22Rv1 (cell line): Measurements from ENCODE around the gene TGIF1.

Source experiments
- CTCF ChIP-seq: fragments of 450-650 bp; IDR thresholded peaks from 2 replicates; pipeline ENCODE4 v1.5.1; 2017; ENCODE audit warnings: mild to moderate bottlenecking
- ZFX ChIP-seq: fragments of 450-650 bp; IDR thresholded peaks from 2 replicates; pipeline ENCODE4 v1.6.1; 2017; ENCODE audit warnings: antibody characterized with exemption, borderline replicate concordance

- peak; percentile 66 for TF ChIP-seq CTCF
- no peak for TF ChIP-seq ZFX
Measured at GRCh38 chr18:3481696-3482210, 31.8 kb downstream of the TGIF1 start.
